EH (cell line): ENCODE data around the gene HOMER2.

ENCODE experiments used
- DNase-seq: peaks from one replicate; pipeline ENCODE4 v3.0.0-alpha.2; 2015; ENCODE audit warnings: low read depth

Gene HOMER2

DNA sequence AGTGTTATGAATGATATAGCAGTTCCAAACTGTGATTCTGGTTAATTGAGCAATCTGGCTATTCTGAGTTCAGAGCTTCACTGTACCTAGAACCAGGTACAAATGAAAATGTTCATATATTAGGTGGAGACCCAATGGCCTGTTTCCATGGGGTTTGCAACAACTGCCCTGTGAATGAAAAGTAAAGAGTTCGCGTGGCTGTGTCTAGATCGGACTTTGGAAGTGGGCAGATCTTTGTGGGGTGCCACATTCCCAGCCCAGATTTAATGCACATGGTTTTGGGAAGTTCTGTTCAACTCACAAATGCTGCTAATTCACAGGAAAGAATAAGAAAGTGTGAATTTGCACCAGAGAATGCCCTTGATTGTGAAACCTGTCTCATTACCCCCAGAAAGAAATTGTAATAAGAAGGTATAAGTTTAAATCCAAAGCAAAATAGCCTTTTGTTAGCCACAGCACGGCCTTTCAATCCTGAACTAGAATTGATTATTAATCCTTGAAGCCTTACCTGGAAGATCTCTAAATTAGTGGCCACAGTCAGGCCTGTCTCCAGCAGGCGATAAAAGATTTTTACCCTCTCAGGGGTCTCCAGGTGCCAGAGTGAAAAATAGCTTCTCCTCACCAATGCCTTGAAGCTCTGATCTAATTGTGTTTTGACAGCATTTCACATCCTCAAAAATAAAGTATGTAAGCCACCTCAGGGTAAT lies 120.5 kb downstream of the HOMER2 start:
- DNase-seq: no peak

DNA sequence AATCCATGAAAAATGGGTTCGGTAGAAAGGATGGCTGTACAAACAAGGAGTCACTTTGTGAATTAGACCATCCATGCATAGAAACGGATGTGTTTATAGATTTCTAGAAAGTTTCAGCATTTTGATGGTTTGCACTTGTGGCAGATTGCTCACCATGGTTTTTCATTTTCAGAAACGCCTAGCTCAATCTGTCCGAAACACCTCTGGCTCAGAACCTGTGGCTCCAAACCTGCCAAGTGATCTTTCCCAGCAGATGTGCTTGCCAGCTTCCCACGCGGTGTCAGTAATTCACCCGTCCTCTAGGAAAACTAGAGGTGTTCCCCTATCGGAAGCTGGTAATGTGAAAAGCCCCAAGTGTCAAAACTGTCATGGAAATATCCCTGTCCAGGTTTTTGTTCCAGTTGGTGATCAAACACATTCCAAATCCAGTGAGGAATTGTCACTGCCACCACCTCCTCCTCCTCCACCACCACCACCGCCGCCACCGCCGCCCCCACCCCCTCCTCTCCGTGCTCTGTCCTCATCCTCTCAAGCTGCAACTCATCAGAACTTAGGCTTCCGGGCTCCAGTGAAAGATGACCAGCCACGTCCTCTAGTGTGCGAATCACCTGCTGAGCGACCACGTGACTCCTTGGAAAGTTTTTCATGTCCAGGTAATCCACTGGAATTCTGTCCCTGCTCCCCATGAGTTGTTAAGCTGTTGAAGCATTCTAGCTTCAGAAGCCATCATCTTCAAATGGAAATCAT lies 121.9 kb downstream of the HOMER2 start:
- no peak for DNase-seq

DNA sequence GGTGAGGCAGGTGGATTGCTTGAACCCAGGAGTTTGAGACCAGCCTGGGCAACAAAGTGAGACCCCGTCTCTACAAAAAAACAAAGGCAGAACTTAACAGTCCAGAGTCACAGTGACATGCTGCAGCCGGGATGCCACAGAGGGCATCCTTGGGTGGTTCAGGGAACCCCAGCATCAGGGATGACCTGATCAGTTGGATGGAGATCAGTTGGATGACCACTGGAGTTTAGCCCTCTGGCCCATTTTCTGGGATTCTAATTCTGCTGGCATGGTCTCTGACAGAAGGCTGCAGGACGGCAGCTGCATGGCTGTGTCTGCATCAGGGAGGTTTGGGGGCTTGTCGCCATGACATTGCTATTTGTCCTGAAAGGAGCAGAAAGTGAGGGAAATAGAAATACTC lies 123.3 kb downstream of the HOMER2 start:
- no peak for DNase-seq

DNA sequence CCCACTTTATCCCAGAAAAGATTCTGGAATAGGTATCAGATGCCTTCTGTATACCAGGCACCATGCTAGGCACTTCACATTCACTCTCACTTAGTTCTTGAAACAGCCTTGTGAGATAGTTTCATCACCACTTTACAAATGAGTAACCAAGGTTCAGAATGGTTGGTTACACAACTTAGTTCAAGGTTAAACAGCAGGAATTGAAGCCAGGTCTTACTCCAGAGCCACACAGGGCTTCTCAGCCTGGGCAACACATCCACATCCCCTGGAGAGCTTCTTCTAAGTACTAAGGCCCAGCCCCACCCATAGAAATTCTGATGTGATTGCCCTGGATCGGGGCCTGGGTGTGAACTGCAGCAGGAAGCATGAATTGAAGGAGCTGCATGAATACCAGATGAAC lies 124.4 kb downstream of the HOMER2 start:
- DNase-seq: no peak

DNA sequence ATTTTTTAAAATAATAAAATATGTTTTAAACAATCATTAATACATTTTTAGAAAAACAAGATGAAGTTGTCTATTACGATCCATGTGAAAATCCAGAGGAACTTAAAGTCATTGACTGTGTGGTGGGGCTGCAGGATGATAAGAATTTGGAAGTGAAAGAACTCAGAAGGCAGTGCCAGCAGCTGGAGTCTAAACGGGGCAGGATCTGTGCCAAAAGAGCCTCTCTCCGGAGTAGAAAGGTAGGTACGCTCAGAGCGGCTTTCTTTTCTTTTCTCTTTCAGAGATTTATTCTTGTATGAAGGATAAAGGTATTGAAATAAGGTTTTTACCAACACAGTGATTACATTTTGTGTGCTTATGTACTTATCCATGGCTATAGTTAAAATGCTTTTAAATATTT lies 129.5 kb downstream of the HOMER2 start:
- DNase-seq: no peak

DNA sequence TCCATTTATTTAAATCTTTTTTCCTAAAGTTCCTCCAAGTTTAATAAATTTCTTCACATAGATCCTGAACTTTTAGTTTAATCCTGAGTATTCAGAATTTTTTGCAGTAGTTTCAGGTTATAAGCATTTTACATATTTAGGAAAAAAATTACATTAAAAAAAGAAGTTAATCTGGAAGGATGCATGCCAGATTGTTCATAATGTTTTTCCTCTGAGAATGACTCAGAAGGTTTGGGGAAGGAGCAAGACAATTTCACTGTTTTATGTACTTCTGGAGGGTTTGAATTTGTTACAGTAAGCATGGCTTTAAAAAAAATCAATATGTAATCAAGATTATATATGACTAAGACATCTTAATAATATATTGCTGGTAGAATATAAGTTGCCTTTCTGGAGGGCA lies 130.7 kb downstream of the HOMER2 start:
- DNase-seq: peak; percentile 30

DNA sequence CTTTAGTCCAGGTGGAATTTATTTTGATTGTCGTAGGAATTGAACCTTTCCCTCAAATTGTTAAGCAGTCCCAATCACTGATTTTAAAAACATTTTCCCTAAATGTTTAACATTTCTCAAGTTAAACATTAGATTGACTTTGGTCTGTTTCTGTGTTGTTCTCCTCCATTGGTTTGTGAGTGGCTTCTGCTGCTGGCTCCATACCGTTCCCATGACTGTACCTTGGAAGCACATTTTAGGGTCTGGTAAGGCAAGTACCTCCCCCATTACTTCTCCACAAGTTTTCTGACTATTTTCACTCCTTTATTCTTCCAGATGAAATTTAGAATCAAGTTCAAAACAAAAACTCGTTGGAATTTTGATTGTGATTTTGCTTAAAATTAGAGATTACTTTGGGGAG lies 131.1 kb downstream of the HOMER2 start:
- peak; percentile 64 for DNase-seq

DNA sequence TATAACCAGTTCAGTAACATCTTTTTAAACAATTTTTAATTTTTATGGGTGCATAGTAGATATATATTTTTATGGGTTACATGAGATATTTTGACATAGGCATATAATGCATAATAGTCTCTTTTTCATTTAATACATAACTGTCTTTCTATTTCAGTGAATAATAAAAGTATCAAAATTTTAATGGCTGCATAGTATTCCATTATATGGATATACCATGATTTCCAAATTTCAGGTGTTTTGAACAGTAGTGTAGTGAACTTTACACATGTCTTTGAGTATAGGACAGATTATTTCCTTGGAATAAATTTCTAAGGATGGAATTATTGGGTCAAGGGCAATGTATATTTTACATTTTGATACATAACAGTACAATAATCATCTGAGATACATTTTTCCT lies 132.4 kb downstream of the HOMER2 start:
- no peak for DNase-seq

DNA sequence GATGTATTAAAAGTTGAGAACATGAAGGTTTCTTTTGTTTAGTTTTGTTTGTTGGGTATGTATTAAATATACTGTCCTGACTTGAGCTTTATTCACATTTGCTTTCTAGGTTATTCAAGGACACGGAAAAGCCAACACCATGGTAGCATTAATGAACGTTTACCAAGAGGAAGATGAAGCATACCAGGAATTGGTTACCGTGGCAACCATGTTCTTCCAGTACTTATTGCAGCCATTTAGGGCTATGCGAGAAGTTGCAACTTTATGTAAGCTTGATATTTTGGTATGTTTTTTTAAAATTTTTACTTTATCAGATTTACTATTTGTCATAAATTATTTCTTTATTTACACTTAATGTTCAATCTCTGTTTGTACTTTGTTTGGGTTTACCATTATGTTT lies 139.5 kb downstream of the HOMER2 start:
- peak; percentile 13 for DNase-seq

DNA sequence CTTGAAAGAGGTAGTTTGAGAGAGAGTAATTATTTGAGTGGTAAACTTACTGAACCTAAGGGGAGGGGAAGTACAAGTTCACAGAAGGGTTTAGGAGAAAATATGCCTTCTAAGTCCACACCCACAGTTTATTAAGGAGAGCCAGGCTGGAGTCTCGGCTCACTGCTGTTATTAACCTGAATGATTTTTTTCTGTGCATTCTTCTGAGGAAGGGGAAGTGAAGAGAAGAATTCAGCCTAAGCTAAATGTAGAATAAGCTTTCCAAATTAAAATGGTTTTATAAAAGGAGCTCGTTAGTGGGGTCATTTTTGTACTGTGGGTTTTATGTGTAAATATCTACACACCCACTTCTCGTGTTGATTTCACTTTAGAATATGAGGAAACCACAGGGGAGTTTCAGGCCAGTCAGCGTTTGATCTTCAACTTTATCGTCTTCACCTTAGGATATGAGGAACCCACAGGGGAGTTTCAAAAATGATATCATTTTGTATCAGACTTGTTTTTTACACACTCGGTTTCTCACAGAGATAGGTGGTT lies 141.6 kb downstream of the HOMER2 start:
- DNase-seq: no peak

DNA sequence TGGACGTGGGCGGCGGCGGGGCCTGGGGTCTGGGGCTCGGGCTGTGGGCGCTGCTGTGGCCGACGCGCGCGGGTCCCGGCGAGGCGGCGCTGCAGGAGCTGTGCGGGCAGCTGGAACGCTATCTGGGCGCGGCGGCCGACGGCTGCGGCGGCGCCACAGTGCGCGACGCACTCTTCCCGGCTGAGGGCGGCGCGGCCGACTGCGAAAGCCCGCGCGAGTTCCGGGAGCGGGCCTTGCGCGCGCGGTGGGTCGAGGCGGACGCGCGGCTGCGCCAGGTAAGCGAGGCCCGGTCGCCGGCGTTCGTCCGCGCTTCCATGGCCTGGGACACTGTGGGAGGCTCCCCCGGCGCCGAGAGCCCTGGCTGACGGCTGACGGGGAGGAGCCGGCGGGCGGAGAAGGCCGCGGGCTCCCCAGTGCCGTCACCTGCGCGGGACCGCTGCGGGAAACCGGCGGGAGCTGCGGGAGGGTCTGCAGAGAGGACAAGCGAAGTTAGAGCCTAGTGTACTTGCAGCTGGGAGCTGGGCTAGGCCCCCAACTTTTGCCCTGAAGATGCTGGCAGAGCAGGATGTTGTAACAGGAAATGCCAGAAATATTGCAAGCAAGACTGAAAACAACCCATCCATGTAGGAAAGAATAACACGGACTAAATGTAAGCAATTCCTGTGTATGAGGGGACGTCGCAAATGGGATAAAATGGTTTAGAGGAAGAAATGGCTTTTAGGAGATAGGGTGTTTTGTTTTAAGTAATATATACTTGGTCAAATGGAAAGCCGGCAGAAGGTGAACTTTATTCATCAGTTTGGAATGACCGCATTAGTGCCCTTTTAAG lies 142.2 kb downstream of the HOMER2 start:
- peak; percentile 76 for DNase-seq

DNA sequence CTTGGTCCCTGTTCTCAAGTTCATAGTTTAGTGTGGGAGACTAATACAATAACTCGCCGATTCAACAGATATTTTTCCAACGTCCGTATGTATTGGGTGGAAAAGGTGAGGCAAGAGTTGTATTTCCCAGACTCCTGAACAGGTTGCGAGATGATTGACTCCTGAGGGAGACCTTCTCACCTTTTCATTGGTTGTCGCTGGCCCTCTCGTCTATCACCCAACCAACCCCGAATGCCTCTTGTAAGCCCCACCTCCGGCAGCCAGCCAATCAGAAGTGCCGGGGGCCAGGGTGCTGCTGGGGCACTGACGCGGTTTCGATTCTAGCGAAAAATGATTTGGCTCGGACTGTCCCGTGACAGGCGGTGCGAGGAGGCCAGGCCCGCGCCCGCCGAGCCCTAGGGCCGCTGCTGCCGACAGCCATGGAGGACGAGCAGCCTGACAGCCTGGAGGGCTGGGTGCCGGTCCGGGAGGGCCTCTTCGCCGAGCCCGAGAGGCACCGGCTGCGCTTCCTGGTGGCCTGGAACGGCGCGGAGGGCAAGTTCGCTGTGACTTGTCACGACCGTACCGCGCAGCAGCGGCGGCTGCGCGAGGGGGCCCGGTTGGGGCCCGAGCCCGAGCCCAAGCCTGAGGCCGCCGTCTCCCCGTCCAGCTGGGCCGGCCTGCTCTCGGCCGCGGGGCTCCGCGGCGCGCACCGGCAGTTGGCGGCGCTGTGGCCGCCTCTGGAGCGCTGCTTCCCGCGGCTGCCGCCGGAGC lies 143.0 kb downstream of the HOMER2 start, which contains the start of gene WHAMM:
Gene WHAMM, plus strand, starts transcription at position 321 of the 753 bp plus-strand sequence. Its CDS starts 99 bp downstream, at position 420.
- DNase-seq: peak; percentile 99

DNA sequence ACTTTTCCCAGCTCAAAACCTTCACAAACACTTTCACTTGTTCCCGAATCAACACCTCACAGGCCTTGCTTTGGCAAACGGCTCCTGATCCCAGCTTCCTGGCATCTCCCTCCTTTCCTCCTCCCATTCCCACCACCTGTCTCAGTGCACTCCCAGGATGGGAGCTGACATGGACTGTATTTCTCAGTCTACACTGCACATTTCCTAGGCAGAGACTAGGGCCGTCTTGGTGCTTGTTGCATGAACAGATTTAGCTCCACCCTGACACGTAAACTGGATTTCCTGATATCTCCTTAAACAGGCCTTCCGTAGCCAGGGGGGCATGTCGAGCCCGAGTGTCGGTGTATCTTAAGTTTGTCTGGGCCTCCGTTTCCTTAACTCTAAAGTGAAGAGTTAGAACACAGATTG lies 143.9 kb downstream of the HOMER2 start:
- no peak for DNase-seq

DNA sequence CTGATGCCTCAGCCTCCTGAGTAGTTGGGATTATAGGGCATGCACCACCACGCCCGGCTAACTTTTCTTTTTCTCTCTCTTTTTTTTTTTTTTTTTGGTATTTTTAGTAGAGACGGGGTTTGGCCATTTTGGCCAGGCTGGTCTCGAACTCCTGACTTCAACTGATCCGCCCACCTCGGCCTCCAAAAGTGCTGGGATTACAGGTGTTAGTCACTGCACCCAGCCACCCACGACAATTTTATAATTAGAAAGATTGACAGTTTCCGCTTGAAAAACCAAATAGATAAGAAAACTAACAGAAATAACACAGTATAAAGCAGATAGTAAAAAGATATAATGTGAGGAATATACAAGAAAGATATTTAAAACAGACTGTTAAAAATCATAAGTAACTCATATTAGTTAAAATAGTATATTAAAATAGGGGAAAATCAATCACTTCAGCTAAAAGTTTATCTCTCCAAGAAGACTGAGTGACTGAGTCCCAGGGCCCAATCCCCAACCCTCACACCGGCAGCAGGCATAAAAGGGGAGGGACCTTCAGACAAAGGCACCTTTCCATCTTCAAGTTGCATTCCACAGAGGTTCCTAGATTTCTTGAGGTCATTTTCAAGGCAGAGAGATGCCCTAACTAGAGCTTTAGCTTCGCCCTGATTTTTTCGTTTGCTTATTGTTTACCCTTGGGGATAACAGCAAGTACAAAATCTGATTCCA lies 144.4 kb downstream of the HOMER2 start:
- no peak for DNase-seq

DNA sequence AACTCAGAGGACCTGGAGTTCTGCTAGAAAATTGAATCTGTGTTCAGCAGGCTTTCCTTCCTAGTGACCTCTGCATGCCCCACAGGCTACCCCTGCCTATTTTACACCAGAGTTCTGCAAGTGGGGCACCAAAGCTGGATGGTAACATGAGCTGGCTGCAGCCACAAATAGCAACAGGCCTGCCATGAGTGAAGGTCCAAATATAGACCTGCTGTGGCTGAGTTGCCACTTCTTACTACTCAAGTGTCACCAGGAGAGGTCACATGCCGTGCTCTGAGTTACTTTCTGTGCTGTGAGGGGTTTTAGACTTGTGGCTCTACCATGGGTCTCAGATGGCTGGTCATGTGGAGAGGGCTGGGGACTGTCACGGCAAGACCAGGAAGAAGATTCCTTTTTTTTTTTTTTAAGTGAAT lies 146.5 kb downstream of the HOMER2 start, which contains the start of gene FSD2:
Gene FSD2, minus strand, starts transcription at position 76 of the 413 bp plus-strand sequence. CDS start 18,679 bp downstream, outside the sequence.
- DNase-seq: peak; percentile 13

DNA sequence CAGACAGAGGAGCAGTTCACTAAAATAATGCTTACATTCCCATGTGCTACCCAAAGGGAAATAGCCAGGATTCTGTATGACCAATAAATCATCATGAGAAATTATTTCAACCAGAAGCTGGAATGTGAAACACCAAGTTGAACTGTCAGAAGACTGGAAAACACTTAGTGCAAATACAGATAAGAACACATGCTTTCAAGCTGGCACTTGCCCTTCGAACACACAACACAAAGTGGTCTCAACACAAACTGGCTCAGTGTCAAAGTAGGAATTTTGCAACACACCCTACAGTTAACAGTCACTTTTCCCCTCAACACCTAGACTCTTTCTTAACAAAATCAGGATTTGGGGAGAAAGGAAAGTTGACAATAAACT lies 148.0 kb downstream of the HOMER2 start:
- DNase-seq: peak; percentile 10

DNA sequence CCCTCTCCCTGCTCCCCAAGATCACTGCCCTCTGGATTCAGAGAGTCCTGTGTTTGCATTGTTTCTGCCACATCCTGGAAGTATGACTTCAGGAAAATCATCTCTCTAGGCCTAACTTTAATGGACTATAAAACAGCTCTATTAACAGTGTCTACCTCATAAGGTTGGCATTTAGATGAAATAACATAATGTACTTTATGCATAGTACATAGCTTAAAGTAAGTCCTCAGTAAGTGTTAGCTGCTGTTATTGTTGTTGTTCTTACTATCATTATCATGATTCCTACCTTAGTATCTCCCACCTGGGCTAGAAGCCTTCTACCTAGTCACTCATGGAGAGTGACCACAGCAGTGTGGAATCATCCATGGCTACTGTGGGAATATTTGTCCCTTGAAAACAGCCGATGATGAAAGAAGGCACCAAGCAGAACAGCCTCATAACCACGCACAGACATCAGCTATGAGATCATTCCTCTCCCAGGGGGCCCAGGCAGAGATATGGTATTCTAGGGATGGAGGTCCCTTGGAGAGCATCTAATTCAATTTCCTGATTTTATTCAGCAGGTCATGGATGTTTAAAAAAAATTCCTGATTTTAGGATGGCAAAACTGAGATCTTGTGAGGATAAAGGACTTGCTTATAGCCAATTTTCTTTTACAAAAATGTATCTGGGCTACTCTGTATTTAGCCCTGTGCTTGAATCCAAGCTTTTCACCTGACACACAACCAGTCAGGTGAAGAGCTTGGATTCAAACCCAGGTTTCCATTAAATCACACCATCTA lies 148.5 kb downstream of the HOMER2 start:
- peak; percentile 8 for DNase-seq

DNA sequence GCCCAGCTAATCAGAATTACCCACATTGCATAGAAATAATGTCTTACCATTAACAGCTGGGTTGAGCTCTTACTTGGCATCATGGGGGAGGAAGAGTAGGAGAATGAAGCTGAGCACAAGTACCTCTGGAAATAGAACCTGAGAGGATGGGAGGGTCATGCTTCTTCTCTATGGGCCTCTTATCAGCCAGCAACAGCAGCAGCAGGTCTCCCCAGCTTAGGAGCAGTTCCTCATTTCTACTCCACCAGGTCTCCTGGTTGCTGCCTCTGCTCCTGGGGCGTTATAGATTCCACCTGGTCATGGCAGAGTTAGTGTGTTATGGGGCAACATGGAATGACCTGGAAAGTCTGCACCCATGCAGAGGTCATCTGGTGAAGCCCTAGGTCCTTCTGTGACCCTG lies 150.0 kb downstream of the HOMER2 start:
- DNase-seq: no peak

DNA sequence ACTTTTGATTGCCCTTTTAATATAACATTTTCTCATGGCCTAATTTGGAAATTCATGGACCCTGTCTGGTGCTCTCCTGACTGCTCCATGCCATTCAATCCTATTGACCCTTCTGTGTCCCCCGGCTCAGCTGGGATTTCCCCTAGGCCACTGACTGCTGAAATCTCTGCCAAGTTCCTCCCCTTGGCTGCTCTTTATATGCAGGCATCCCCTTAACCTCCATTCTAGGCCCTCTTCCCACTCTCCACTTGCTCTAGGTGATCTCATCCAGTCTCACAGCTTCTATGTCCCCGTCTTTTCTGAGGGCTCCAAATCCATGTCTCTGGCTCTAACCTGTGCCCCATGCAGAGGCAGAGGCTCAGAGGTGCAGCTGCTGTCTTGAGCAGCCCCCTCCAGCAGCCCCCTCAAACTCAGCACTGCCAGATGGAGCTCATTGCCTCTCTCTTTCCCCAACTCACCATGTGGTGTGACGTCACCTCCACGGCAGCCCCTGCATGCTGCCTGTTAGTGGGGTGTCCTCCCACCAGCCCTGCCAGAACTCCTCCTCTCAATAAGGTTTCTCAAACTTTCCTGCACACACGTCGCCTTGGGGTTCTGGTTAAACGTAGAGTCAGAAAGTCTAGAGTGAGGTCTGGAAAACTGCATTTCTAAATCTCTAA lies 153.2 kb downstream of the HOMER2 start:
- DNase-seq: no peak
